Activated T-cell treated with anti-CD3 and anti-CD28 coated beads, Interleukin-2, amount 50 U/mL, for 24 hours (primary cell): ENCODE results near the gene ASGR1.

Experiments used
- DNase-seq: peaks from one replicate; pipeline ENCODE4 v3.0.0-alpha.2; 2020
- H3K27ac Mint-ChIP-seq: 2 replicates; pipeline ENCODE4 v1.8.0; 2020; ENCODE audit warnings: mild to moderate bottlenecking, mixed read lengths
- H3K27me3 Mint-ChIP-seq: 2 replicates; pipeline ENCODE4 v1.8.0; 2020; ENCODE audit warnings: mixed read lengths
- H3K36me3 Mint-ChIP-seq: 2 replicates; pipeline ENCODE4 v1.8.0; 2020; ENCODE audit warnings: low read depth, mixed read lengths
- H3K4me1 Mint-ChIP-seq: 2 replicates; pipeline ENCODE4 v1.8.0; 2020; ENCODE audit warnings: low read depth, mixed read lengths
- H3K4me3 Mint-ChIP-seq: 2 replicates; pipeline ENCODE4 v1.8.0; 2020; ENCODE audit warnings: mild to moderate bottlenecking, moderate library complexity, mixed read lengths
- H3K9me3 Mint-ChIP-seq: 2 replicates; pipeline ENCODE4 v1.8.0; 2020; ENCODE audit warnings: mixed read lengths

The ASGR1 gene

DNA sequence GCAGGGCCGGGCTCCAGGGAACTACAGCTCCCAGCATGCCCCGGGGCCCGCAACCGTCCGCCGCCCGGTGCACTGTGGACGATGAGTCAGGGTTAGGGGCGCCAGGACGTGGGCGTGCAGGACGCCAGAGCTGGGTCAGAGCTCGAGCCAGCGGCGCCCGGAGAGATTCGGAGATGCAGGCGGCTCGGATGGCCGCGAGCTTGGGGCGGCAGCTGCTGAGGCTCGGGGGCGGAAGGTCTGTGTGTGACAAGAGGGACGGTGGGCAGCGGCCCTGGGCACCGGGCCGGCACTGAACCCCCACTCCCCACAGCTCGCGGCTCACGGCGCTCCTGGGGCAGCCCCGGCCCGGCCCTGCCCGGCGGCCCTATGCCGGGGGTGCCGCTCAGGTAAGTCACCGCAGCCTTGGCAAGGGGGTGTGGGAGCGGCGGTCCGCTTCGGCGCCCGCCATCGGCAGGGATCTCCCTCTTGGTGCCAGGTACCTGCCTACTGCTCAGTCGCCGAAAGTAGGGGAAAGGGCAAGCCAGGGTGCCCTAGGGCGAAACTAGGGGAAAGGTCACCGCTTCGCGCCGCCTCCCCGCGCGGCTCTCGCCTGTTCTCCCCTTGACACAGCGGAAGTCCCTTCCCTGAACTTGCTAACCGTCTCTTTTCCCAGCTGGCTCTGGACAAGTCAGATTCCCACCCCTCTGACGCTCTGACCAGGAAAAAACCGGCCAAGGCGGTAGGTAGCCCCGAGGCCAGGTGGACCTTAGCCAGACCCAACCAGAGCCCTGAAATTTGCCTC is 40.8 kb upstream of the ASGR1 start, which contains the start of the genes ACADVL and DLG4:
Gene ACADVL, plus strand, starts transcription at position 127 of the 781 bp plus-strand sequence. Its CDS starts 47 bp downstream, at position 174.
Gene DLG4, minus strand, starts transcription at position 25 of the 781 bp plus-strand sequence.
- H3K27me3 Mint-ChIP-seq, result no peaks in the 10 kb centered on the region
- DNase-seq, result peak; percentile 88
- H3K4me3 Mint-ChIP-seq, result peak within 1 kb of the TSS; percentile 96
- peak within 1 kb of the TSS; percentile 96 for H3K27ac Mint-ChIP-seq
- H3K9me3 Mint-ChIP-seq, result no peaks in the 10 kb centered on the region
- peaks cover 58% of the 10 kb centered on the region for H3K4me1 Mint-ChIP-seq
- H3K36me3 Mint-ChIP-seq, result peaks cover 50% of the 10 kb centered on the region

DNA sequence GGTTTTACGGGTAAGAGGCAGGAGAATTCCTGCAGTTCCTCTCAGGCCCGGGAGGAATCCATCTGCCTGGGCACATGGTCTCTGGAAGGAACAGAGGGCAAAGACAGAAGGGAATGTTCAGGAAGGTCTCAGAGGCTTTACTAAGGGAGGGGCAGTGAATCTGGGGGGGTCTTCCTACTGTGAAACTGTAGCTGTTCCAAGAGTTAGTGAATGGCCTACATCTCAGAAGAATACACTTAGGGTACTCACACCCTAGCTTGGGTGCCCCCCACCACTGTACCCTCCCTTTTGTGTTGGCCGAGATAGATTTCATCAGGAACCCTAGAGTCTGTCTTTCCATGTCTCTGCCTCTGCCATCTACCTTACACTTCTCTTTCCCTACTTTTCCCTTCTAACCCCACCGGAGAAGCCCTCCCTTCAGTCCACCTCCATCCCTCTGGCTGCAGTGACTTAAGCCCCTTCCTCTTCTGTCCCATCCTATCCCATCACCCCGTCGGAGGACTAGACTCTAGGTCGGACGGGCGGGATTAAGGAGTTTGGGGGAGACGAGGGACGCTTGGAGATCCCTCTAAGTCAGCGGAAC is 40.1 kb upstream of the ASGR1 start:
- Mint-ChIP-seq H3K4me1 (peaks cover 65% of the 10 kb centered on the region), H3K27ac (peak overlapping the region; percentile 96), H3K36me3 (peaks cover 44% of the 10 kb centered on the region)

DNA sequence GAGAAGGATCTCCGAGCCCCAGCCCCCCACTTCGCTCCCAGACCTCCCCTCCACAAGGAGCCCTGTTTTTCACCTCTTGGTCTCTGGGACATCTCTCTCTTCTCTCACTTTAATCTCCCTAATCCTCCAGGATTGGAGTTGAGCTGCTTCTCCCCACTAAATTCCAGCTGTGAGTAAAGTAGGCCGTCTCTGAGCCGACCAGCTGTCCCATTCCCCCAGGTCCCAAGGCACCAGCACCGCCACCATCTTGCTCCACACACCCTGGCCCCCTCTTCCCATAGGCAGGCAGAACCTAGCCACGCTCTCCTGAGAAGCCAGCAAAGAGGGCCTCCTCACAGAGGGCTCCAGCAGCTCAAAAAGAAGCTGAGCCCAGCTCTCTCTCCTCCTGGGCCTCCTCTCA is 39.6 kb upstream of the ASGR1 start:
- Mint-ChIP-seq H3K27me3 (no peaks in the 10 kb centered on the region), H3K27ac (peak overlapping the region; percentile 96), H3K9me3 (no peaks in the 10 kb centered on the region), H3K4me3 (peak overlapping the region; percentile 96), H3K4me1 (peaks cover 70% of the 10 kb centered on the region), H3K36me3 (peaks cover 38% of the 10 kb centered on the region)
- DNase-seq, result no peak

More for the DNA sequence above, 40.1 kb upstream of the ASGR1 start:
- Mint-ChIP-seq H3K4me3 (peak overlapping the region; percentile 96), H3K9me3 (no peaks in the 10 kb centered on the region), H3K27me3 (no peaks in the 10 kb centered on the region)
- DNase-seq, result no peak

DNA sequence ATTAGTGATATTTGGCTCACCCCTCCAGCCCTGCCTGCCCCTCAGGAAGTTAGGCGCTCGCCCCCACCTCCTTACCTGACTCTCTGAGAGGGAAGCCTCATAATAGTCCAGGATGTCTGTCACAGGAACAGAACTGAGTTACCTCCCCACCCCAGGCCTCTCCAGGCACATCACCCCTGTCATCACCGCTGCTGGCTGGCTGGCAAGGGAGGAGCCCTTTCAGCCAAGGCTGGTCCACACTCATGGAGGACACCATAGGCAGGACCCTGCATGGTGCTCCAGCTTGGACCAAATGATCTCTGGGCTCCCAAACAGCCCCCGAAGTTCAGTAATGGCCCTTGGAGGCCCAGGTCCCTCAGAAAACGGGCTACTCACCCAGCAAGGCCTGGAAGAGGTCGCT is 39.0 kb upstream of the ASGR1 start:
- Mint-ChIP-seq H3K4me1 (peaks cover 76% of the 10 kb centered on the region), H3K27ac (peak overlapping the region; percentile 72), H3K9me3 (no peaks in the 10 kb centered on the region), H3K27me3 (no peaks in the 10 kb centered on the region), H3K36me3 (peaks cover 33% of the 10 kb centered on the region), H3K4me3 (peak overlapping the region; percentile 42)
- DNase-seq, result peak; percentile 47

DNA sequence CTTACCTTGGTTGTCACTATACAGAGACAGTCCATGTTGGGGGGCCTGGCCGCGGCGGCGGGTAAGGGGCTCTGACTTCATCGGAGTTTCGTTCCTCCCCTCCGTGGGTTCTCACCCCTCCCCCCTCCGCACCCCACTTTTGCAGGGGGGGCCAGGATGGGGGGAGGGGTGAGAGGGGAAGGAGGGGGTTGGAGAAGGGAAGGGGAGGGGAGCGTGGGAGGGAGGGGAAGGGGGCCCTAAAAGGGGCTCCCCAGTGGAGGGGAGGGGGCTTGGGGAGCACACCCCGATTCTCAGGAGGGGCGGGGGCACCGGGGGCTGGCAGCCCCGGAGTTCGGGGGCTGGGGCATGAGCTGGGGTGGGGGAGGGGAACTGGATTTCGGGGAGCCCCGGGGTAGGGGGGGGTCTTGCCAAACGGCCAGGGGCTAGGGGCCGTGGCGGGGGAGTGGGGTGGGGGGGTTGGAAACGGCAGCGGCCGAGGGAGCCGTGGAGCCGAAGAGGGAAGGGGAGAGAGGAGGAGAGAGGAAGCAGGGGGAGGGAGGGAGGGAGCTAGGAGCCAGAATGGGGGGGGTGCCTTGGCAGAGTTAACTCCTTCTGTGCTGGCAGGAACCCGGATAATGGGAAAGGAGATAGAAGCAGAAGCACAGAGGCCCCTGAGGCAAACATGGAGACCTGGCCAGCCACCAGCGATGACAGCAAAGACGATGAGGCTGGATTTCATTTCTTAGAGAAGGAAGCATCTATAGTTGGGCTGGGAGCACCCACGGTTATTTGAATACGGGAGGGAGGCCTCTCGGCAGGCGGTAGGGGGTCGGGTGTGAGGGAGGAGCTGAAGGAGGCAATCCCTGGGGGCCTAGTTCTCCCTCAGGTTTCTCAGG is 38.2 kb upstream of the ASGR1 start:
- H3K27ac Mint-ChIP-seq, result peak overlapping the region; percentile 80
- H3K4me1 Mint-ChIP-seq, result peaks cover 76% of the 10 kb centered on the region
- no peaks in the 10 kb centered on the region for H3K9me3 Mint-ChIP-seq
- DNase-seq, result peak; percentile 53
- H3K36me3 Mint-ChIP-seq, result peaks cover 24% of the 10 kb centered on the region
- peak overlapping the region; percentile 42 for H3K4me3 Mint-ChIP-seq
- H3K27me3 Mint-ChIP-seq, result no peaks in the 10 kb centered on the region

DNA sequence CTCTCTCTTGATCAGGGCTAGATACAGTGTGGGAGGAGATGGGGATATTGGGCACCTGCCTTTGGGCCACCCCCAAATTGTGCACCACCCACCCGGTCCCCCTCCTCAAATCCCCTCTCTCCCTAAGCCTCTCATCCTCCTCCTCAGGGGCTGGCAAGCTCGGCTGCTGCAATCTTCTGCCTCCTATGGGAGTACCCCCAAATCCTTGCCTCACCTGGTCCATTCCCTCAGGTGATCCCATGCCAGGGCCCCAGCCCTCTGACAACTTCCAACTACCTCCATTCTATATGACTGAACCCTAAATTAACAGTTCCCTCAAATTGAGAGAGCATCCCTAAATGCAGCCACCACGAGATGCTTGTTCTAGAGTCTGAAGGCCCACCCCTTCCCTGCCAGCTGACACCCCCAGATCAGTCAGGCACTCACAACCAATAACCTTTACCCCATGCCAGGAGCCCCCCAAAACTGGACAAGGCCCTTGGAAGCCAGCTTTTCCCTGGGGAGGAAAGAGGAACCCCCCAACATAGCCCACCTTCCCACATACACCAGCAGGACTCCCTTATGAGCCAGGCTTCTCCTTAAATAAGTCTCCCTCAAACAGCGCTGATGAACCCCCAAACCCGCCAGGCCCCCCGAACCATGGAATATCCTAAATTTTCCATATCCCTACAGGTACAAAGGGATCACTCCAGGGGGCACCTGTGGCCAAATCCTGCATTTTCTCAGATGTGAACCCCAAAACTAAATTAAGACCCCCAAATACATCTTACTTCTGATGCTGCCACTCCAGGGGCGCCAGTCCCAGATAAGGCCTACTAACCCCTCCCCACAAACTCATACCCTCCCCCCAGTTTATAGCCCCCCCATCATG is 37.3 kb upstream of the ASGR1 start:
- H3K27ac Mint-ChIP-seq, result peak overlapping the region; percentile 80
- no peaks in the 10 kb centered on the region for H3K9me3 Mint-ChIP-seq
- no peak for DNase-seq
- peaks cover 77% of the 10 kb centered on the region for H3K4me1 Mint-ChIP-seq
- H3K27me3 Mint-ChIP-seq, result peaks cover 5% of the 10 kb centered on the region
- H3K4me3 Mint-ChIP-seq, result peak overlapping the region; percentile 35
- peaks cover 16% of the 10 kb centered on the region for H3K36me3 Mint-ChIP-seq

DNA sequence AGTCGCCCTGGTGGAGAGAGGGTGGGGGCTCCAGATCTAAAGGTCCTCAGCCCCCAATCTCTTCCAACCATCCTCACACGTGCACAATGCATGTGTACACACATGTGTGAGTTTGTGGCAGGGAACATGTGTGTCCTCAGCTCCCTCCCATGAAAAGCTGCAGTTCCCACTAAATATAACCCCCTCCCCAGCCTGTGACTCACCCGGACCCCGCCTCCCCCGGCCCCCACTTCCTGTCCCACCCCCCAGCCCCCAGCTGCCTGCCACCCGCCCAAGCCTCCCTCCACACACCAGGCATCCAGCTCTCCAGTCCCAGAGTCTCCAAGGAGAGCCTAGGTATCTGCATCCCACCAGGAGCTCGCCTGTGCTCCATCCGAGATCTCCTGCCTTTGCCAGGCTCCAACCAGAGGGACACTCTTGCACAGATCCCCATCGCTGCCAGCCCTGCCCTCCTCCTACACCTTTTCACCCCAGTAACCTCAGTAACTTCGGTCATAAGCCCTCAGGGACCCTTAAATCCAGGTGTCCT is 36.5 kb upstream of the ASGR1 start:
- Mint-ChIP-seq H3K27ac (peak overlapping the region; percentile 95), H3K4me3 (peak overlapping the region; percentile 79), H3K27me3 (peaks cover 8% of the 10 kb centered on the region), H3K36me3 (peaks cover 8% of the 10 kb centered on the region), H3K9me3 (no peaks in the 10 kb centered on the region), H3K4me1 (peaks cover 71% of the 10 kb centered on the region)
- DNase-seq, result no peak

DNA sequence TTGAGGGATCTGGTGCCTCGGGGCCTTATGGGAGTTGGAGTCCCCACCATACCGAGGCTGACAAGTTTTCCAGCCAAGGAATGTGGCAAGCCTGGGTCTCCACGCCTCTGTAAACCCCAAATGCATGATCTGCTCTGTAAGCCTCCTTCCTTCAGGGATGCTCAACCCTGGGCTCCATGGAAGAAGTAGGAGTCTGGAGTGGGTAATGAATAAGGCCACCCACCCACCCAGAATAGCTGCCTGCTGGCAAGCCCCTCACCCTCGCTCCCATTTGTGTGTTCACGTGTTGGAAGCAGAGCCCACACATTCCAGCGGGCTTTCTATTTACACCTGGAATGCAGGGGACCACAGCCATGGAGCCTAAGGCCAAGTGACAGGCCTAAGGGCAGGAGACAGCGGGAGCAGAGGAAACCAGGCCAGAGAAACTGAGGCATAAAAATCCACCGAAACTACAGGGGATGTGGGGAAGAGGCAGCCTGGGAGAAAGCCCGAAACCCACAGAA is 36.0 kb upstream of the ASGR1 start:
- Mint-ChIP-seq H3K9me3 (no peaks in the 10 kb centered on the region), H3K4me3 (peak overlapping the region; percentile 79), H3K4me1 (peaks cover 66% of the 10 kb centered on the region), H3K27ac (peak overlapping the region; percentile 95), H3K27me3 (peaks cover 8% of the 10 kb centered on the region), H3K36me3 (peaks cover 3% of the 10 kb centered on the region)
- no peak for DNase-seq

DNA sequence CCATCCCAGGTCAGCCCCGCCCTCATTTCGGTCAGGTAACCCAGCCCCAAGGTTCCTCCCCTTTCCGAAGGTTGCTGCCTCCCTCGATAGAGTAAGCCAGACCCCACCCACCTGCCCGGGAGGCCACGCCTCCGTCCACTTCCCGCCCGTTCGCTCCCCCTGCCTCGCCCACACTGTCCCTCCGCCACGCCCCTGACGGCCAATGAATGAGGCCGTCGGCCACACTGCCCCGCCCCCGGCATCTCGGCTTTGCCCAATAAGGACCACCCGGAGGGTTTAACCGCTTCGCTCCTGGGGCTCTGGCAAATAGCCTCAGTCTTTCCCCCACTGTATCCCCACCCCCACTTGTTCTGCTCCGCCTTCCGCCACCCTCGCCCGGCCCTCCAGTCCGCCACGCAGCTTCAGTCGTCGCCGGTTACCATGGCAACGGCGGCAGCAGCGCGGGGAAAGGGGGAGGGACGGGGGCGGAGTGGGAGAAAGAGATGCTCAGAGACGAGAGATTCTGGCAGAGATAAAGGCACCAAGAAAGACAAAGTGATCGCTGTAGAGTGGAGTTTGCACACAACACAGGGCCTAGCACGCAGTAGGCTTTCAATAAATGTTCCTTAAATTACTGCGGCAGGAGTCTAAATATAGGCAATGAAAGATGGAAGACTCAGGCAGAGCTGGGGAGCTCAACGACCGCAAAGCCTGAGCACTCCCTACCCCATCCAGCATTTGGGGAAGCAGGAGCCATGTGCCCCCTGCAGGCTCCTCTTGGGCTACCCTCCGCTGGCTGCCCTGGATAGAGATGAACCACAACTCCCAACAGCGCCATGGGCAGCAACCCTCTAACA is 35.3 kb upstream of the ASGR1 start:
- peak; percentile 100 for DNase-seq
- Mint-ChIP-seq H3K9me3 (no peaks in the 10 kb centered on the region), H3K27ac (peak overlapping the region; percentile 95), H3K36me3 (no peaks in the 10 kb centered on the region), H3K27me3 (peaks cover 8% of the 10 kb centered on the region), H3K4me1 (peaks cover 62% of the 10 kb centered on the region), H3K4me3 (peak overlapping the region; percentile 79)

DNA sequence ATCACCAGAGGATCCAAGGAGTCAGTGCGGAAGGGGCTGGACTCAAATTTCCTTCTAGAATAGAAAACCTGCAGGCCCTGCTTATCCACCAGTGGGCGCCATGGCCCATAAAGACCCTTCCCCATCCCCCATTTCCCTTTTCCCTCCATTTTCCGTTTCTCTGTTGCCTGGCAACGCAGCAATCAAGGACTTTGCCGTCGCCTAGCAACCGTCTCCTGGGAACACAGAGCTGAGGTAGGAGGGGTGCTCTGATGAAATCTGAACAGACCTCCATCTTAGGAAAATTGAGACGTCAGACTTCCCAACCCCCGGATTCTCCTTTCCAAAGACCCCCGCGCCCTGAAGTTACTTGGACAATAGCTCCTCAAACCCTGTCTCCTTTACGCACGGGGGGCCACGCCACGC is 34.7 kb upstream of the ASGR1 start:
- H3K4me1 Mint-ChIP-seq, result peaks cover 56% of the 10 kb centered on the region
- H3K27me3 Mint-ChIP-seq, result peaks cover 8% of the 10 kb centered on the region

DNA sequence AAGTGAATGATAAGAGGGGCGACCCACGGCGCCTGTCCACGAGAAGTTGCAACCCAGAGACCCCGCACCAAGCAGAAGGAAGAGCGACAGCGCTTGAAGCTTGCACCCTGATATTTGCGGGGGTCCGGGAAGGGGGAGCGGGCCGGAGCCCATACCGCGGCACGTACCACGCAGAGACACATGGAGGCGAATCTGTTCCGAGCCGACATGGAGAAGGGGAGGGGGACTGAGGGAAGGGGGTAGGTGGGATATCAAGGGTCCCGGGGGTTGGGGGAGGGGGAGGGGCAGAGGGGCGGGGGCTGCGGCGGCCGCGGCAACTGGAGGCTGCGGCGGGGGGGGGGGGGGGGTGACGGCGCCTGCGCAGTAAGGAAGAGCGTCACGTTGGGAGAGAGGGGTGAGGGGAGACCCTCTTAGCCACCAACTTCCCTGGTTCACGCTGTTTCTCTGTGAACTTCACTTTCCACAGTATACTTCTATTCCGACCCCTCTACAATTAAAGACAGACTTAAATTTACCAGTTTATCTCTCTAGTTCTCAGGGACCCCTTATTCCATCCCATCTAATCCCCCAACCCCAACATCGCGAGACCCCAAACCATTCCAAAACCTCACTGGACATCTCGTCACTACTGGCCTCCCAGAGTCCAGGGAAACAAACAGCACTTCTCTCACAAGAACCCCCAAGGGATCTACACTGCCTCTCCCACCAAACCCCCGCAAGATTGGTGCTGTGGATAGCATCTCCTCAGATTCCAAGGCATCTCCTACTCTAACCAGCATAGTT is 32.5 kb upstream of the ASGR1 start:
- no peak overlapping the region for H3K4me3 Mint-ChIP-seq
- H3K4me1 Mint-ChIP-seq, result peaks cover 40% of the 10 kb centered on the region
- no peaks in the 10 kb centered on the region for H3K9me3 Mint-ChIP-seq
- peaks cover 8% of the 10 kb centered on the region for H3K27me3 Mint-ChIP-seq
- H3K27ac Mint-ChIP-seq, result no peak overlapping the region
- no peaks in the 10 kb centered on the region for H3K36me3 Mint-ChIP-seq
- DNase-seq, result no peak

More for the DNA sequence above, 34.7 kb upstream of the ASGR1 start:
- Mint-ChIP-seq H3K4me3 (peak overlapping the region; percentile 79), H3K27ac (peak overlapping the region; percentile 95), H3K36me3 (no peaks in the 10 kb centered on the region), H3K9me3 (no peaks in the 10 kb centered on the region)
- DNase-seq, result no peak

DNA sequence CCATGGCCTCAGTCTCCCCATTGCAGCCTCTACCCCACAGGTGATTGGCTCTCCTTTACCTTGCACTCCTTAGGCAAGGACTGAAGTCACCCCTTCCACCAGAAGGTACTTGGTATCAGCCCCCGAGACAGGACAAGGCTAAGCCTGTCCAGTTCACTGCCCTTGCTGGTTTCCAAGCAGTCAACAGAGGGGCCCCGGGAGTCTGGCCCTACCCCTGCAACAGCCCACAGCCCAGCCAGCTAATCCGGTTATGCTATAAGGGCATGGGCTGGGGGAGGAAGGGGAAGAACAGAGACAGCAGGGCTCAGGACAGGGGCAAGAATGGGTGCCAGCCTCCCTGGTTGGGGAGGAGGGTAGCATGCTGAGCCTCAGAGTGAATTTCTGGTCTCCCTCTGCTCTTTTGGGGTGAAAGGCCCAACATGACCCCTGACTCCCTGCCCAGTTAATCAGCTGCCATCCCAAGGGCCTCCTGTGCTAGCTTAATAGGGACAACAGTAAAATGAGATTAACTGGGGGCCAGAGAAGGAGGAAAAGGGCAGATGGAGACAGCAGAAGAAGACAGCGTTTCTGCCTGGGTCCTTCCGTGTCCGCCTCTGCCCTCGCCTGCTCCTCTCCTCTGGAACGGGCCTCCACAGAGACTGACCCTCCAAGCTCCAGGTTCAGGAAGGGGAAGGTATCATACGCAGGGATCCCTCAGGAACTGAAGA is 29.7 kb upstream of the ASGR1 start:
- H3K36me3 Mint-ChIP-seq, result no peaks in the 10 kb centered on the region
- DNase-seq, result no peak
- no peaks in the 10 kb centered on the region for H3K9me3 Mint-ChIP-seq
- H3K27ac Mint-ChIP-seq, result no peak overlapping the region
- peaks cover 36% of the 10 kb centered on the region for H3K4me1 Mint-ChIP-seq
- peaks cover 8% of the 10 kb centered on the region for H3K27me3 Mint-ChIP-seq
- H3K4me3 Mint-ChIP-seq, result no peak overlapping the region
